Activated CD4-positive, alpha-beta T cell treated with anti-CD3 and anti-CD28 coated beads, Interleukin-2, Interleukin-4, amounts not matched to agents 100 ng/mL and 50 ng/mL, durations not matched to agents 16 hours and 8 hours (primary cell): ENCODE measurements around the gene RIN2.

ENCODE experiments used
- DNase-seq: peaks from one replicate; pipeline ENCODE4 v3.0.0-alpha.2; 2020; ENCODE audit warnings: low spot score

The RIN2 gene

GRCh38 chr20:19764207-19764606 lies 6.1 kb downstream of the RIN2 start:
- DNase-seq = no peak

- no peak for DNase-seq
These were observed 7.2 kb downstream of the RIN2 start for GRCh38 chr20:19765266-19765665.

- DNase-seq = no peak
These were observed 7.9 kb downstream of the RIN2 start for GRCh38 chr20:19765913-19766312.

DNA sequence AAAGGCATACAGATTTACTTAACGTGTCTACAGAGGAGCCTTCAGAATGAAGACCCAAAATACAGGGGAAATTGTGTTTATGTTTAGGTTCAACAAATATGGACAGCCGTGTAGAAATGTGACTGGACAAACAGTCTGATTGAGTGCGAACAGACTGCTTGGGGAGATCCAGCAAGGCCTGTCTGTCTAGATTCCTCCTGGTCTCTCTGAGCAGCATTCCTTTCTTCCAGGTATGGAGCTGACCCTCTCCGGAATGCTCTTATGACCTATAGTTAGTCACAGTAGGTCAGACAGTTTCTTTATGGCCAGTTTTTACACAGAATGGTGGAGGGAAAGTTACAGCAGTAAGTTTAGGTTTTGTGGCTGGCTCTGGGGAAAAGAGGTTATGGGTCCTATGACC lies 9.0 kb downstream of the RIN2 start:
- DNase-seq = no peak

DNA sequence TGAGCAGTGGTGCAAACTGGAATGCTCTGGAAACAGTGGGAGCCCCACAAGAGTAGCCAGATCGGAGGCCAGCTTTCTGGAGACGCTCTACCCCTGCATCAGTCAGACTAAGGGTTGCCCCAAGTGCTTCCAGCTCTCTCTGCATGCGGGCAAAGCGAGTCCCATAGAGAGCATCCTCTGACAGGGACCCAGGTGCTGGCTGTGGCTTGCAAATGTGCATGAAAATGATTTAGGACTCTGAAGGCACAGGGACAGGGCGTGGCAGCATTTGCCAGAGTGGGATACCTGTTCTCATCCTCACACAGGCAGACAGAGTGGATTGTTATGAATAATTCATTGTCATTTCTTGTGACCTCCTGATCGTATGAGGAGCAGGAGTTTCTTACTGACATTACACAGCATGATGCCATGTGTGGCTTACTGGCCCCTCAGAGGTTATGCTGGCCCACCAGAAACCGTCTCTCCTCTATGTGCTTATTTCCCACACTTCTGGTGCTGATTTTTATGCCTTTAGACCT lies 10.3 kb downstream of the RIN2 start:
- DNase-seq = no peak

DNA sequence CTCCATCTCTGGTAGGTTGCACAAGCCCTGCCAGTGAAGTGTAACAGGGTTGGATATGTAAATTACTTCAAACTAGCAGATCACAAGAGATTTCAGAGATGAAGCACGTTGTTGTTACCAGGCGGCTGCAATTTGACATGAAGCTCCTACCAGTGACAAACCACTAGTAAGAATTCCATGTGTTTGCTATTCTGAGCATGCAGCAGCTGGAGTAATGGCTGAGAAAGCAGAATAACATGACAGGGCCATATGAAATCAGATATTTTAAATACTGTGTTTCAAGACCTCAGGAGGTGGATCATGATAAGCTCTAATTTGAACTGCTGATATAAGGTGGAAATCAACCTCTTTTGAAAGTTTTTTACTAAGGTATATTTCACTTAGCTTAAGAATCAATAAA lies 11.4 kb downstream of the RIN2 start:
- DNase-seq = no peak

- no peak for DNase-seq
These were observed 12.3 kb downstream of the RIN2 start for GRCh38 chr20:19770375-19770774.

DNA sequence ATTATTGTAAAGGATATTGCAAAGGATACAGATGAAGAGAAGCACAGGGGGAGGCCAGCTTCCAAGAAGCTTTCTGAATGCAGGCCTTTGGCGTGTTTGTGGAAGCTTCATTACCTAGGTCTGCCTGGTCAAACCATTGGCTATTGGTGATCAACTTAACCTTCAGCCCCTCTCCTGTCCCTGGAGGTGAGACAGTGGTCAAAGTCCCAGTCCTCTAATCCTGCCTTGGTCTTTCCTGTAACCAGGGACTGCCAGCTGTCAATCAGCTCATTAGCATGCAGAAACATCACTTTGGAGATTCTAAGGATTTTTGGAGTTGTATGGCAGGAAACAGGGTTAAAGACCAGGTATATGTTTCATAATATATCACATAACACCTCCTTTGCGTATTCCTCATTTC lies 13.0 kb downstream of the RIN2 start:
- DNase-seq = no peak

- no peak for DNase-seq
These were observed 15.4 kb downstream of the RIN2 start for GRCh38 chr20:19773471-19773870.

- no peak for DNase-seq
These were observed 16.3 kb downstream of the RIN2 start for GRCh38 chr20:19774135-19774933.

- DNase-seq = no peak
These were observed 17.5 kb downstream of the RIN2 start for GRCh38 chr20:19775353-19776253.

DNA sequence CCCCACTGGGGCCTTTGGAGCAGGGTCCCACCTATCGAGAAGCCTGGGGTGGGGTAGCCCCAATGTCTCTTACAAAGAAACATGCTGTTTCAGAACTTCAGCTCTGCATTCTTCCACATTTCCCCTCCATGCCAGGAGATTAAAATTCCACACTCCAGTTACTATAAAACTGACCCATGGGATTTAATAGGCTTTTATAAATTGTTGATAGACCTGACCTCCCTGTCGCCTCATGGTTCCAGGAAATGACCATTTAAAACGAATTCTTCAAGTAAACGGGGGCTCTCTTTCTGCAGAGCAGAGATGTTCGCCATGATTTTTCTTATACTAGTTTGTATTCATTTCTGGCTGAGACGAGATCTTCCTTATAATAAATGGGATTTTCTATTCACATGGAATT lies 19.3 kb downstream of the RIN2 start:
- no peak for DNase-seq

GRCh38 chr20:19777981-19778380 lies 19.9 kb downstream of the RIN2 start:
- DNase-seq = no peak

GRCh38 chr20:19778404-19778803 lies 20.3 kb downstream of the RIN2 start:
- DNase-seq = no peak

DNA sequence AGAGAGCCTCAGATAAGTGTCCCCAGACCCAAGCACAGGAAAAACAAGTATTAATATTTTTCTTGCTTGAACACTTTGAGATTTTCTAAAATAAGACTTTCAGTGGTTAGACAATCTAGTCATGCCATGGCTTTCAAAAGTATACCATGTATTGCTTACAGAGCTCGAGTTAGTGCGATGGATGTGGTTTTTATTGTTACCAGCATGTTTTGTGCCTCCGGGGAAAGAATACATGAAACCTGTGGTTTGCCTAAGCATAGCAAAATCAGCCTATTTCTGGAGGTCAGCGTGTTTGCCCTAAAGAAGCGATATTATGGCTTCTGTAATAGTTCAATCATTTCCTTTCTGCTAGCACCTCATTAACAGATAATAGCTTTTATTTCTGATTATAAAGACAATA lies 21.6 kb downstream of the RIN2 start:
- DNase-seq = peak; percentile 11

- no peak for DNase-seq
These were observed 22.2 kb downstream of the RIN2 start for GRCh38 chr20:19780261-19780660.

DNA sequence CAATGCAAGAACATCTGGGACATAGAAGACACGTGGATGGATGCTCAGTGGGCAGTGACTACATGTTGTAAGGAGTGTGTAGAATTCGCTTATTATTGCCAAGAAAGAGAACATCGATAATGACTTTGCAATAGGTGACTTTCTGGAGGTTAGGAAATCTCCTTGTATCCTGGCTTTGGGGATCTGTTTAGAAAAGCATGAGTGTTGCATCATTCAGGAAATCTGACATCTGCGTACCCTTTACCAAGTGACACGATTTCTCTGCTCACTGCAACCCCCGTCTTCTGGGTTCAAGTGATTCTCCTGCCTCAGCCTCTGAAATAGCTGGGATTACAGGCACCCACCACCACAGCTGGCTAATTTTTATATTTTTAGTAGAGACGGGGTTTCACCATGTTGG lies 23.2 kb downstream of the RIN2 start:
- no peak for DNase-seq

- no peak for DNase-seq
These were observed 24.6 kb downstream of the RIN2 start for GRCh38 chr20:19782669-19783068.

GRCh38 chr20:19783966-19784401 lies 25.9 kb downstream of the RIN2 start:
- DNase-seq = no peak

DNA sequence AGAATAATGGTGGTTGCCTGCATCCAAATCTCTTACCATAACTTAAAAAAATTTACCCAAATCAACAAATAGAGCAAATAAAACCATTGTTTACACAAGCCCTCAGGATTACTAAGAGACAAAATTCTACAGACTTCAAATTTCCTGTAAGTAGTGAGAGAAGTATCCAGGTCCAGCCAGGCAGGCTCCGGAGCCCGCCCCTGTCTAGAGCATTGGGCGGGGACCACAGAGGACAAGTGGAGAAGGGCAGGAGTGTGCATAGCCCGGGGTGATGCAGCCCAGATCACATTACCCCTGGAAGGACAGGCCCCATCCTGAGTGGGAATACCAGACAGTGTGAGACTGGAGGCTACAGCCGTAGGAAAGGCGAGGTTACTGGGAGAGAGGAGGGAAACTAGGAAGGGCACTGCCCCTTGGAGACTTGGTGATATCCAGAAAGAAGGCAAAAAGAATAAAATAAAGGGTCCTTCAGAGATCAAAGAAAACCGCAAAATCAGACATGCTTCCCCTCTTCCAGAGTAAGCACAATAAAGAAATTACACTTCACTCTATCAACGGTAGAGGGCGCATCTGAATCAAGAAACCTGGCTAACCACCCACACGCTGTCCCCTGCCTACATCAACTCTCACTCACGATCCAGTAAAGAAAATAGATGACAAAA lies 26.6 kb downstream of the RIN2 start:
- DNase-seq = peak; percentile 63

DNA sequence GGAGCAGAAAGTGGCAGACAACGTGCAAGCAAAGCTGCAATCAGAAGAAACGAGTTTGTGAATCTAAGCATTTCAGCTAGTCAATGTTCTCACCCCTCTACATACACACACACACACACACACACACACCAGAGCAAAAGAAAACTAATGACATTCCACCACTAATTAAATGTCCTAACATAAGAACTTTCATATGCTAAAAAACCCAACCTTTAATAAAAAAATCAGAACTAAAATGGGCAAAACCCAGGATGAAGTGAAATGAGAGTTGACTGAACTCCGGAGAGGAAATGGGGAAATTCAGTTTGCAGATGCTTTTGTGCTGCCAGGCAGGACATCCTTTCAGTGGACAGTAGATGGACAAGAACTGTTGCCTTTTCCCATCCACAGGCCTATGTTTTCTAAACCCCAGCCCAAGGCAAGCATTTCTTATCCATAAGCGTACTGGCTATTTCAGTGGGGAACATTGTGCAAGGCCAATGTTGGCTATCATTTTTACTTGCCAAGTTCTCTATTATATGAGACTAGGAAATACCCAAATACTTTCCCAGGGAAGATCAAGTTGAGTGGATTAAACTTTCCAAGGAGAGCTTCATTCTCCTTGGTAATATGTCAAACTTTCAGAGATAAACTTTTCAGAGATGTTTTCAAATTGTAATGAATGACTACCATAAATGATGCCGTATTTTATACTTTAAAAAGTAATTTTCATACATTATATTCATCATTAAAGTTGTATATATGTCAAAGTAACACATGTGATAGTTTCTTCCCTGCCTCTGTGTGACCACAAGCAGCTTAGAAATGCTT lies 27.3 kb downstream of the RIN2 start:
- no peak for DNase-seq

DNA sequence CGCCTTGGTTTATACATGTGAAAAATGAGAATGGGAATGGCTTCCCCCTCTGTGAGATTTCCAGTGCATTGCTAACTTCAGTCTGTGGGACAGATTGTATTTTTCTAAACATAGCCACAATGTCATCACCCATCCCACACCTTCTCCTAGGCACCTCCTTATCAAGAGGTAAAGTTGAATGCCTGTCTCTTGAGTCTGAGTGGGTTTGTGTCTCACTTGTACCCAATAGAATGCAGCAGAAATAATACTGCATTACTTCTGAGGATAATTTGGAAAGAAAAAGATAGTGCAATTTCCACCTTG lies 27.9 kb downstream of the RIN2 start:
- no peak for DNase-seq
